ENCODE data around the gene CCDC57.
"Not testable (repeated sequence)": the region's sequence is repeated elsewhere in the genome, so short reads cannot be mapped to it uniquely, and the experiment has no call there.

Gene CCDC57

DNA sequence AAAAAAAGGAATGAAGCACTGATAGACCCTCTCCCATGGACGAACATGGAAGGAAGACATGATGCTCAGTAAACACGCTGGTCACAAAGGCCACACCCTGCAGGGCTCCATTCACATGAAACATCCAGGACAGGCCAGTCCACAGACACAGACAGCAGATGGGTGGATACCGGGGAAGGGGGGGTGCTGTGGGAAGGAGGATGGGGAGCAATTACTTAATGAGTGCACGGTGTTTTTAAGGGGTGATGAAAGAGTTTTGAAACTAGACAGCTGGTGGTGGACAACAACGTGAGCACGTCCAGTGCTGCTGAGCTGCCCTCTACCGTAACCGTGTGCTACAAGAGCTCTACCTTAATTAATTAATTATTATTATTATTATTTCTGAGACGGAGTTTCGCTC lies 10.2 kb upstream of the CCDC57 start:
- DNase-seq: no peak

DNA sequence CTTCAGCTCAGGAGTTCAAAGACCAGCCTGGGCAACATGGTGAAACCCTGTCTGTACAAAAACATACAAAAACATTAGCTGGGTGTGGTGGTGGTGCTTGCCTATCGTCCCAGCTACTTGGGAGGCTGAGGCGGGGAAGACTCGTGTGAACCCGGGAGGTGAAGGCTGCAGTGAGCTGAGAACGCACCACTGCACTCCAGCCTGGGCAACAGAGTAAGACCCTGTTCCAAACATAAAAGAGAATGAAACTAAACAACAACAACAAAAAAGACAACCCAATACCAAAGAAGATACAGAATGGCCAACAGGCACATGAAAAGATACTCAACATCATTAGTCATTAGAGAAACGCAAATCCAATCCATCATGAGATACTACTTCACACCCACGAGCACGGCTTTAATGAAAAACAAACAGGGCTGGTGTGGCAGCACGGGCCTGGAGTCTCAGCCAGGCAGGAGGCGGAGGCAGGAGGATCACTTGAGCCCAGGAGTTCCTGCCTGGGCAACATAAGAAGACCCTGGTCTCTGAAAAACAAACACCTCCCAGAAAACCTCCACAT lies 8.8 kb upstream of the CCDC57 start:
- no peak for DNase-seq

DNA sequence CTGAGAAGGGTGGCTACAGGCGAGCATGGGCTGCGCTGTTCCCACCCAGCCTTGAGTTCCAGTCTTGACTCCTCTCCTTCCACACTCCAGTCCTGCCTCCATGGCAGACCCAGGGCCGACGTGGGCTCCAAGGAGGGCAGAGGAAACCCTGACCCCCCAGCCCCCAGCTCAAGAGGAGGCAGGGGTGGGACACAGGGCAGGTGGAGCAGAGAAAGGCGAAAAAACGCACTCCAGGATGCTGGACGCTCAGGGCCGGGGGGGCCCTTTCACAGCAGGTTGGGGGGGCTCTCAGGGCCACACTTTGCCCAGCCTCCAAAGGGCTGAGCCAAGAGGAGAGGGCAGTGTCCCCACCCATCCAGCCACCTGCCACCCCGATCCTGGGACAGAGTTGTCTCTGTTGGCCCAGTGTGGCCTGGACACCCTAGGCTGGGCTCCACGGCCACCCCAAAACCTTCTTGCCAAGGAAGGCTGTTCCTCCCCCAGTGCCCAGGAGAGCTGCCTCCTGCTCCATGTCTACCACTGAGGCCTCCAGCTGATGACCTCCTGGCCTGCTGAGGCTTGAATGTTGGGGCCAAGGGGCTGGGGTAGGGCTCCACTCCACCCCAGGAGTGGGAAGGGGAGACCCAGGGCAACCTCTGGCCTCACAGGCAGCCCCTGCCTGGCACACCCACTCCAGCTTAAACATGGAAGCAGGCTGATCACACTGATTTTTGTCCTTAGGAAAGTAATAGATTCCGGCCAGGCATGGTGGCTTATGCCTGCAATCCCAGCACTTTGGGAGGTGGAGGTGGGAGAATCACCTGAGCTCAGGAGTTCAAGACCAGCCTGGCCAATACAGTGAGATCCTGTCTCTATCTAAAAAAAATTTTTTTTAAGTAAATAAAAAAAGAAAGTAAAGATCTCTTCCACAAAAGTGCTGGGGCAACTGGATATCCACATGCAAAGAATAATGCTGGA lies 7.4 kb upstream of the CCDC57 start:
- DNase-seq: no peak

DNA sequence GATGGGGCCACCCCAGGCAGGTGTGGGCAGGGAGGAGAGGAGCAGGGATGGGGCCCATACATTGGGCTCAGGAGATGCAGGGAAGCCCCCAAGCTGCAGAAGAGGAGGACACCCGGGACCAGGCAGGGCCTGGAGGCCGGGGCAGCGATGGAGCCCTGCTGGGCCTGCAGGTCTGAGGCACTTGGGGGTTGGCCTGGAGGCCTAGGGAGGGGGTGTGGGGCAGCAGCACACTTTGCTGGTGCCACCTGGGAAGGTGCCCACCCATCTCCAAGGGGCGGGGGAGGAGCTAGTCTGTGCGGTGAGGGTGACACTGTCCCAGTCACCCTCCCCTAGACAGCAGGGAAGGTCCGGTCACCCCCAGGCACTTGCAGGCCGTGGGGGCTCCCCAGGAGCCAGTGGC lies 6.4 kb upstream of the CCDC57 start:
- no peak for DNase-seq

DNA sequence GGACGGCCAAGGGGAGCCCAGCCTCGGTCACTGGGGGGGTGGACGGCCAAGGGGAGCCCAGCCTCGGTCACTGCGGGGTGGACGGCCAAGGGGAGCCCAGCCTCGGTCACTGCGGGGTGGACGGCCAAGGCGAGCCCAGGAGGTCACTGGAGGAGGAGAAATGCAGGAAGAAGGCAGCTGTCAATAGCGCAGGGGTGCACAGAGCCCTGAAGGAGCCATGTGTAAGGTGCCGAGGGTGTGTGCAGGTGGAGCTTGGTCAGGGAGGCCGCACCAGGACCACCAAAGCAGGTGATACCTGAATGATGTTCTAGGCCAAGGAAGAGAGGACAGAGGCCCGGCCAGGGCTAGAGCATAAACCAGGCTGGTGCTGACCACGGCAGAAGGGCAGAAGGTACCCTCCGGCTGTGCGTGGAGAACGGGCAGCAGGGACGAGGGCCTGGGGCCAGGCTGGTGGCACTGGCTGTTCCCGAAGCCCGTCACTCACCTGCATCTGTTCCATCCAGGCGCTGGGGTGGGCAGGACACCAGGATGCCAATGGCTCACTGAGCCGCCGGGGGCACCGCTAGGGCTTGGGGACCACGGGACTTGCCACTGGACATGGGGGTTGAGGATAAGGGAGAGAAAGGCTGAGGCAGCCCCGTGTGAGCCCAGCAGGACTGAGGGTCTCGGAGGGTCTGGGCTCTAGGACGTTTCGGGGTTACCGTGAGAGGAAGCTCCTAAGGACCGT lies 5.9 kb upstream of the CCDC57 start:
- DNase-seq: no peak

DNA sequence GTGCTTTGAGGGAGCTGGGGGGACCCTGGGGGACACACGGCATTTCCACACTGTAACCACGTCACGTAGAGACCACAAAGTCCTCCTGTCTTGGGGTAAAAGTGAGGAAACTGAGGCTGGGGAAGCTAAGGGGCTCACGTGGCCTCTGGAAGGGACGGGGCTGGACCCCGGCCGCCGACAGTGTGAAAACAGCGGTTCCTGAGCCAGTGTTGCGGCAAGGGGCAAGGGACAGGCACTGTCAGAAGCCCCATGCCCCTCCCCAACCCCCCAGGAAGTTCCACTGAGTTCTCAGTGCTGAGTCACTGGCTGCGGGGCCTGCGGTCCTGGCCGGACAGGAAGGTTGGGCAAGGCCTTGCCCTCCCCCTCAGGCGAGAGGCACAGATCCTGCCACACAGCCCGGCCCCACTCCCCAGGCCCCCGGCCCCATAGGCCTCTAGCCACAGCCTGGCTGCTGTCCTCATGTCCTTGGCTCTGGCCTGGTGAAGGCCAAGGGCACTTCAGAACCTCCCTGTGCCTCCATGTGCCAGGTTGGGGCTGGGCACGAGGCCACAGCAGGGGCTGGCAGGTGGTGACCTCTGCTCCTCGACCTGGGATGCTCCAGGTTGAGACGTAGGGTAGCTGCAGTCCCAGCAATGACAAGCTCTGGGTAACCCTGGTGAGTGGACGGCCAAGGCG lies 5.0 kb upstream of the CCDC57 start:
- DNase-seq: peak; percentile 72

DNA sequence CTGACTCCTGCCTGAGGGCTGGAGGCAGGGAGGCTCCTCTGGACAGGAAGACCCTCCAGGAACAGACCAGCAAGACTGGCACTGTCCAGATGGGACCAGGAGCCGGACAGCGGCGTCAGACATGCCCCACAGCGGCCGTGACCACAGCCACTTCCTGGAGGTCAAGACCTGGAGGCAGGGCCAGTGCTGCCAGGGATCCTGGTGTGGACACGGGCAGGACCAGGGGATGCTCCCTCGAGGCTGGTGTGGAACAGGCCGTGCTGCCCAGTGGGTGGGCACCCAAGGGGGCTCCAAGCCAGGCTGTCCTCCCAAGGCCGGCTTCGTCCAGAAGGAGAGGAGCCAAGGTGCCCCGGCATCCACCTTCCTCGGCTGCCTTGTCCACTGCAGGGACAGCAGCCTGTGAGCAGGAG lies 4.5 kb upstream of the CCDC57 start:
- DNase-seq: peak; percentile 57

DNA sequence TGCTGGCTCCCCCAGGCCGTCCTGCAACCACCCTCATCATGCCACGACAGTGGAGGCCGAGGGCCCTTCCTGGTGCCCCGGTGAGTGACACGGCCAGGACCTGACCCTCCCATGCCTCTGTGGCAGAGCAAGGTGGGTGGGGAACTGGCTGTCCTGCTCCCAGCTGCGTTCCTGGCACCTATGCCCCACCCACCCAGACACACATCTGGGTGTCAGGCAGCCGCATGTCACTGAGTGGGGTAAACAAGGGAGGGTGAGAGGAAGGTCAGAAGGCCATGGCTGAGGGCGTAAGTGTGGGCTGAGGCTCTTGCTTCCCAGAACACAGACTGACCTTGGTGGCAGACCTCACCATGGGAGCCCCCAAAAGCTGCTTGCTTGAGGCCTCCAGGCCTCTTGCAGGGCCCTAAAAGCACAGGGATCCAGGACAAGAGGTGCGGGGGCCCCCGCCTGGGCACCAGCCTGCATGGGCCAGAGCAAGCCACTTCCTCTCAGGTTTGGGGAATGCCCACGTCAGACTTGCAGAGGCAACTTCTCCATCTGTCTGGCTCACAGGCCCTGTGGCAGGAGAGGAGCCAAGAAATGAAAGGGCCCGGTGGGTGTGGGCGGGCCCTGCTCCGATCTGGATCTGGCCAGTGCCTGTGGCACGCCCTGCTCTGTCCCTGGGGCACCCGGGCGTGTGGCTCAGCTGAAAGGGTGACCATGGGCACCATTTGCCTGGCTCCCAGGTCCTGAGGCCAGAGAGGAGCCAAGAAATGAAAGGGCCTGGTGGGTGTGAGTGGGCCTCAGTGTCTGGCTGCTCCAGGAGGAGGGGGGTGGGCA lies 3.9 kb upstream of the CCDC57 start:
- DNase-seq: peak; percentile 81

DNA sequence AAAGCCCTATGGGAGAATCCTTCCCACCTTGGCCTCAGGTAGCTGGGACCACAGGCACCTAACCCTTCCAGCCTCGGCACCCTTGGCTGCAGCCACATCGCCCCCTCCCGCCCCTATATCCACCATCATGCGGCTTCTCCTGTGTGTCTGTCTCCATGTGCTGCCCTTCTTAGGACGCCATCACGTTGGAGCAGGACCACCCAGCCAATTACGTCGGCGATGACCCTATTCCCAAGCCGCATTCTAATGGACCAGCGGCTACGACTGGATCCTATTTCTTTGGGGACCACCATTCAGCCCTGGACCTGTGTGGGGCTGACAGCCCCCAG lies 3.3 kb upstream of the CCDC57 start:
- DNase-seq: no peak

DNA sequence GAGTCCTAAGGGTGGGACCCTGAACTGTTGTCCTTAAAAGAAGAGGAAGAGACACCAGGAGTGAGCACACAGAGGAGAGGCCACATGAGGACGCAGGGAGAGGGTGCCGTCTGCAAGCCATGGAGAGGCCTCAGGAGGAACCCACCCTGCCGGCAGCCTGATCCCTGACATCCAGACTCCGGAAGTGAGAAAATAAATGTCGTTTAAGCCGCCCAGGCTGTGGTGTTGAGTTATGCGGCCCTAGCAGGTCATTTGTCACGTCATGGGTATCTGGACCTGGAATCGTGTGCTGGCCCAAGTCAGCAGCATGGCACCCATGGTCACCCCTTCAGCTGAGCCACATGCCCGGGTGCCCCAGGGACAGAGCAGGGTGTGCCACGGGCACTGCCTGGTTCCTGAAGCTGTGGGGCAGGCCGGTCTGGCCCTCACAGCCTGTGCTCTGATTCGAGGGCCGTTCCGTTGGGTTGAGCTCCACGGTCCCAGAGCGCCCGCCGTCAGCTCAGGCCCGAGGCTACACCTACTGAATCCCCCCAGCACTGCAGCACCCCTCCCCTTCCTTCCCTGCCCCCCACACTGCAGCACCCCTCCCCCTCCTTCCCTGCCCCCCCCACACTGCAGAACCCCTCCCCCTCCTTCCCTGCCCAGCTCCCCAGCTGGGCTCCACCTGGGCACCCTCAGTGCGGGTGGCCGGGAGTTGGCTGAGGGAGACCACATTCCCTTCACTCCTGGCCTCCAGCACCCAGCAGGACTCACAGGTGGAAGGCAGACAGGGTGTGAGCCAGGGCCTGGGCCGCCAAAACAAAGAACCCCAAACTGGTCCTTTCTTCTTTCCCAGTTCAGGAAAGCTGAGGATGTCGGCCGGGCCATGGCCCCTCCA lies 2.7 kb upstream of the CCDC57 start:
- no peak for DNase-seq

DNA sequence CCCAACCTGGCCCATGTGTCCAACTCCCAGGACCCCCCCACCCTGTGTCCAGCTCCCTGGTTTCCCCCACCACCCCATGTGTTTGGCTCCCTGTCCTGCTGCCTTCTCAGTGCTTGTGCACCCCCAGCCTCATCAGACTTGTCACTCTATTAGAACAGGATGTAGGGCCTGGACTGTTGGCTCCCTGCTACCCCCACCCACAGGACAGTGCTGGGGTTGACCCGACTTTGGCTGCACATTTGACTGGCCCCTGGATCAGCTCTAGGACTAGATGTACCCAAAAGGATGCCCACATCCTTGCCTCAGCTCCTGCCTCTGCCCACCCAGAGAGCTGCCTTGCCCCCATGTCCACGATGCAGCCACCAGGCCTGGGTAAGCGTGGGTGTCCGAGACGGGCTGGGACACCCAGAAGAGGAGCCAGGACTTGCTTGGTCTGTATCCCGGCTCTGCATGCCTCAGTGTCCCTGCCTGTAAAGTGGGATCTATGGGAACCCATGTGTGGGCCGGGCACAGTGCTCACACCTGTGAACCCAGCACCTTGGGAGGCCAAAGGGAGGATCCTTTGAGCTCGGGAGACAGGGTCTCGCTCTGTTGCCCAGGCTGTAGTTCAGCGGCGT lies 1.5 kb upstream of the CCDC57 start:
- DNase-seq: no peak

DNA sequence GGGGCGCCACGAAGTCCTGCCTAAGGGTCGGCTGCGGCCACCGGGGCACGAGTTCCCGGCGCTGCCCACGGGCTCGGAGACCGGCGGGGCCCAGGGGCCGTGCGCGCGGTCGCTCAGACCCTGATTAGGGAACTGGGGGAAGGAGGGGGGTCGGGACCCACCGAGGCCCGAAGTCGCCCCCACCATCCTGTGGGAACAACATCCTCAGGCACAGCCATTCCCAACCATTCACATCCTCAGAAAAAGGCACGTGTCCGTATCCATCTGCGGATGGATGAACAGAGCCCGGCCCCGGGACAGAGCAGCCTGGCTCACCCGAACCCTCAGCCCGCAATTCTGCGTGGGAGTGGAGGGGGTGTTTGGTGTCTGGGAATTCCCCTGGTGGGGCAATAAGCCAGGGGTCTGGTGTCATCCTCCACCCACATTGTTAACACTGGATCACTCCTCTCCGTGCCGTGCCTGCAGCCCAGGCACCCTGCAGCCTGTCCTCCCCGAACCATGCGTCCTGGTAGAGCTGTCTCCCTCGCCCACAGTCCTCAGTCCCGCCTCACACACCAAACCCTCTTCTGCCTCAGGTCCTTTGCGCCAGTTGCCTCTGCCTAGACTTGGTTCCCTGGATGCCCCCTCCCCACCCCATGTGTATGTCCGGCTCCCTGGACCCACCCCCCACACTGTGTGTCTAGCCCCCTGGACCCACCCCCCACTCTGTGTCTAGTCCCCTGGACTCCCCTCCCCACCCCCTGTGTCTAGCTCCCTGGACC lies 789 bp upstream of the CCDC57 start:
- DNase-seq: peak; percentile 67

DNA sequence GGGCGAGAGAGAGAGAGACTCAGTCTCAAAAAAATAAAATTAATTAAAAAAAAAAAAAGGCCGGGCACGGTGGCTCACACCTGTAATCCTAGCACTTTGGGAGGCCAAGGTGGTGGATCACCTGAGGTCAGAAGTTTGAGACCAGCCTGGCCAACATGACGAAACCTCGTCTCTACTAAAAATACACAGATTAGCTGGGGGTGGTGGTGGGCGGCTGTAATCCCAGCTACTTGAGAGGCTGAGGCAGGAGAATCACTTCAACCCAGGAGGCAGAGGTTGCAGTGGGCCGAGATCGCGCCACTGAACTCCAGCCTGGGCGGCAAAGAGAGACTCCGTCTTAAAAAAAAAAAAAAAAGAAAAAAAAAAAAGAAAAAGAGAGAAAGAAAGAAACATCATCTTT lies 2.0 kb downstream of the CCDC57 start:
- DNase-seq: not testable (repeated sequence)

DNA sequence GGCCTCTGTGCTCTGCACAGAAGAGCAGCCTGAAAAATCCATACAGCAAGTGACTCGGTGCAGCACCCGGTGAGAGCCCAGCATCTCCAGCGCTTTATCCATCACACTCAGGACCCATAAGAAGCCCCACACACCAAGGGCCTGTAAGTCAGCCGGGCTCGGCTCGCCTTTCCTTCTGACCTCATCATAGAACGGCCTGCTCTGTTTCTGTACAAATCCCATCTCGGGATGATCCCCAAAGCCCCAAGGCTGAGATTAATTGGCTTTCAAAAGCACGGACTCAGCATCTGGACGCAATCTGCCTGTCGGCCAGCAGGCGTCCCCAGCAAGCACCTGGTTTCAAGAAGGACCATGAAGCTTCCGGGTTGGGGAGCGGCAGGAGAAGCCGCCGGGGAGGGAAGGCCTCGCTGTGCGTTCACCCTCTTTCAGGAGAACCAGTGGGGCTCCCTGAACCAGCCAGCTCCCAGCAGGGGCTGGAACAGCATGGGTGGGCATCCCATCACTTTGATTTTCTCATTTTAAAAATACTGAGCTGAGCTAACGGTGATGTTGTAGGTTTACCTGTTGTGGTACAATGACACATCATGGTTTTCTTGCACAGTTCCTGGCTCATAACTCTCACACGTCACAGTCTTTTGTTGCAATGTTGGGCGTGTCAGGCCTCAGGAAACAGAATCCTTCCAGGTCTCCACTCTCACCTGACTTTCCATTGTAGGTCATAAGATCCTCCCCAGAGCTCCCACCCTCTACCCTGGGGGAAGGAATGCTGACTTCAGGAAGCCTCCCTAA lies 6.7 kb downstream of the CCDC57 start:
- DNase-seq: peak; percentile 89

DNA sequence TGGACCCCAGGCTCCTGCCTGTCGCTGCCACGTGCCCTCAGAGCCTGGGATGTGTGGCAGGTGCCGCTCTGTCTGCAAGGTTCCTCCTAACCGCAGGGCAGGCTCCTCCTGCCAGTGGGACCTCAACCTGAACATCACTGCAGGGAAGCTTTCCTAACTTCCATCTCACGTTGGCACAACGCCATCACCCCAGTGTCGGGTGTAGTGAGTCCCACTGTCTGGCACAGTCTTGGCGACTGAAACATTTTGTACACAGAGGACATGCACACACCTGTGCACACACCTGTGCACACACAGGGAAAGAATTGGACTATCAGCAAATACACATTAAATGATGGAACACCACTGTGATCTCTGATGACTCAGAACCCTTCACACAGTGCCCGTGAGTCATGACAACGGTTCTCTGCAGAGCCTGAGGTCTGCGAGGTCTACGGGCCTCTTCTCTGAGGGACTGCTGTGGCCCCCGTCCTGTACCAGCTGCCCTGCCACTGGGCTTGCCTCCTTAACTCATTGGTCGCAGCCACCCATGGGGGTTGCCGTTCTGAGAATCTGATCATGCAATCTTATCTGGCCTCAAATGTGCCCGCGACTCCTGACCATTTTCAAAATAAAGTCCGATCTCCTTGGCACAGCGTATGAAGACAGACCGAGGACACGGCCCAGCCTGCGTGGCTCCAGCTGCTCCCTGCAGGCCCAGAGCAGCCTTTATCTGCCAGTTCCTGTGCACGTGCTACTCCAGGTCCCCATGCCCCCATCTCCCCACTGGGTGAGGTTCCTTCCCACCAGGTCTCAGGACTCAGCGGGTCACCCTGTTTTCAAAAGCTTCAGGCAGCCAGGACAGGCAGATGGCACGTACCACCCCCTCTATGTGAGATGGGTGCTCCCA lies 7.6 kb downstream of the CCDC57 start:
- no peak for DNase-seq

DNA sequence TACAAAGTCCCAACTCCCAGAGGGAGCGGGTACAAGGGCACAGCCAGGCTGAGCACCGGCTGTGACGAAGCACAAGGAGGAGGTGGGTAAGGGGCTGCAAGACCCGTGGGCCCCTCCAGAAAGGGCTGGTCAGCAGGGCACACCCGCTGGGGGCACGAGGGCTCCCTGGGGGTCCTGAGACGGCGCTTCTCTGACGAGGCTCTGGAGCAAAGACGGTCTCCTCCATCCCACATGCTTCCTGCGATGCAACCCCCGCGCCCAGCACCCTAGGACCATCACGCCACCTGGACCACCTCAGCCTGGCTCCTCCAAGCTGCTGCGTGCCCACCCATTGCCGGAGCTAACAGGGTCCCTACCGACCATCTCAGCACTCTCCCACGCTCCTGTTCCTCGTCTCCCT lies 8.7 kb downstream of the CCDC57 start:
- no peak for DNase-seq

DNA sequence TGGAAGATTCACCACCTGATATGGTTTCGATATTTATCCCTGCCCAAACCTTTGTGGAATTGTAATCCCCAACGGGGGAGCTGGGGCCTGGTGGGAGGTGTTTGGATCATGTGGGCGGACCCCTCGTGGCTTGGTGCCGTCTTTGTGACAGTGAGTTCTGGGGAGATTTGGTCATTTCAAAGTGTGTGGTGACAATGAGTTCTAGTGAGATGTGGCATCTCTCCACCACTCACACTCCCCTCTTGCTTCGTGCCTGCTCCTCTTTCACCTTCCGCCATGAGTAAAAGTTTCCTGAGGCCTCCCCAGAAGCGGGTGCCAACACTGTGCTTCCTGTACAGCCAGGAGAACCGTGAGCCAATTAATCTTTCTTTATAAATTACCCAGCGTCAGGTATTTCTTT lies 9.7 kb downstream of the CCDC57 start:
- no peak for DNase-seq

DNA sequence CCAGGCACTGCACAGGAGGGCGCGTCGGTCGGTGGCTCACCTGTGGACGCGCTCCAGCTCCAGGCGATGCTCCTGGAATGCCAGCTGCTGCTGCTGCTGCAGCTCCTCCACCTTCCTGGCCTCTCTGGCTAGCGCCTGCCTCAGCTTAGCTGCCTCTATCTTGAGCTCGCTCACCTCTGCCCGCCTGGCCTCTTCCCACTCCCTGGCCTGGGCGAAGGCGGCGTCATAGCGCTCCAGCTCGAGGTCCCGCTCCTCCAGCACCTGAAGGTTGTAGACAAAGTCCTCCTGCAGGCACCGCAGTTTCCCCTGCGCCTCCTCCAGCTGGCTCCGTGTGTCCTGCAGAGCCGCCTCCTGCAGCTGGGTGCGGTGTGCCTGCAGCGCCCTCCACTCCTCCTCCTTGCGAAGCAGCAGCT lies 11.1 kb downstream of the CCDC57 start:
- no peak for DNase-seq

All from femur (tissue), 1 donor.